ENCODE data around the gene RBM19.

DNA sequence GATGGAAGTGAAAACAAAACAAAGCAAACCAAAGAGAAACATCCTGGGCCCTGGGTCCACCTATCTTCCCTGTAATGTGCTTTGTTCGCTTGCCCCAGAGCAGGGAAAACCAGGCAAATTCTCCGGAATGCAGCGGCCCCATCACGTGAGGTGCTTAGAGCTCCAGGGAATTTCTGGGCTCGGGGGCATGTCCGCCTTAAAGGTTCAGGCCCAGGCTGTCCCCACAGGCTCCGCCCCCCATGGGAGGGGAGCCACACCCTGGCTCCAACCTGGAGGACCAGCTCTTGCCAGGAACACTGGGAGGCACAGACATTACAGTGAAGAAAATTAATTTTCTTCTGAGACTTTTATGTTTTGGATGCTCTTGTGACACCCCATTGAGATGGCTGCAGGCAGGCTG lies 69.9 kb downstream of the RBM19 start:
- TF ChIP-seq CTCF (IDR thresholded peaks at IDR 0.05) (no peak), POLR2A (IDR thresholded peaks at IDR 0.05) (no peak), EP300 (IDR thresholded peaks at IDR 0.05) (no peak)
